ENCODE results near the gene CRACR2A. TPM values are rescaled to one million over a fixed set of nuclear protein-coding genes. Genes with fewer than 3 reads are reported as not detected.

The CRACR2A gene
- polyA plus RNA-seq, 3 donors, result 2.8 to 10.7 (median 5.8) TPM

DNA sequence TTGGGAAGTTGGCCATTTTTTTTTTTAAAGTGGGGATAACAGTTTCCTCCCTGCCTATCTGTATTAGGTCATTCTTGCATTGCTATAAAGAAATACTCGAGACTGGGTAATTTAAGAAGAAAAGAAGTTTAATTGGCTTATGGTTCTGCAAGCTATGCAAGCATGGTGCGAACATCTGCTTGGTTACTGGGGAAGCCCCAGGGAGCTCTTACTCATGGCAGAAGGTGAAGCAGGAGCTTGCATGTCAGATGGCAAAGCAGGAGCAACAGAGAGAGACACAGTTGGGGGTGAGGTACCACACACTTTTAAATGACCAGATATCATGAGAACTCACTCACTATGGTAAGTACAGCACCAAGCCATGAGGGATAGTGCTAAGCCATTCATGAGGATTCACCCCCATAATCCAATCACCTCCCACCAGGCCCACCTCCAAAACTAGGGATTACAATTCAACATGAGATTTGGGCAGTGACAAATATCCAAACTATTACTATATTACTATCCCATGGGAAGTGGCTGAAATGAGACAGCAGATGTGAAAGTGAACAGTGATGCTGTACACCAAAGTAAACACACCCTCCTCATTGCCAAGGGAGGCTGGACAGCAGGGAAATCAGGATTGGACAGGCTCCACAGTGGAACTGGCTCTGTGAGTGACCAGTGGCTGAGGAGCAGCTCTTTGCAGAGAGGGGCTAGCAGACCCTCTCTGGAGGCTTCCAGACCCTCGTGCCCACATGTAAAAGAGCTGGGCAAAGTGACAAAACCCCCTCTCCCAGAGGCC lies 40.5 kb downstream of the CRACR2A start:
- Histone ChIP-seq H4K20me1 (ENCODE audit: insufficient read depth, low read length) (no peaks in the 10 kb centered on the region), H3K9me3 (replicated peaks in 1 of 2; ENCODE audit: control insufficient read depth in 1 of 2, insufficient read depth in 1 of 2, low read length in 2 of 2) (no peaks in the 10 kb centered on the region), H3K79me2 (ENCODE audit: insufficient read depth, low read length) (no peaks in the 10 kb centered on the region), H3K27ac (ENCODE audit: low read depth in 1 of 2, low read length in 2 of 2) (no peak overlapping the region), H3K4me3 (replicated peaks in 1 of 3; ENCODE audit: low read depth in 2 of 3, low read length in 3 of 3) (no peak overlapping the region), H3K36me3 (replicated peaks in 1 of 2; ENCODE audit: control insufficient read depth in 1 of 2, insufficient read depth in 2 of 2, low read length in 2 of 2) (peaks cover 2 to 27% of the 10 kb centered on the region in 2 donors), H2AFZ (ENCODE audit: insufficient read depth, low read depth, low read length, poor library complexity, severe bottlenecking) (no peak overlapping the region), H3K4me1 (ENCODE audit: control insufficient read depth in 1 of 2, insufficient read depth in 2 of 2, low read length in 2 of 2) (peaks cover 5 to 9% of the 10 kb centered on the region in 2 donors), H3K9ac (ENCODE audit: insufficient read depth, low read length, poor library complexity, severe bottlenecking) (no peak overlapping the region), H3K27me3 (ENCODE audit: control insufficient read depth in 2 of 2, insufficient read depth in 2 of 2, low read length in 2 of 2) (no peaks in the 10 kb centered on the region), H3K4me2 (replicated peaks; ENCODE audit: extremely low read depth, low read length, poor library complexity, severe bottlenecking) (no peak overlapping the region)
- H3K4me3 Mint-ChIP-seq, result no peak overlapping the region
- 90% methylated on average over 2 of the region's 3 CpGs for WGBS (ENCODE audit: insufficient coverage)
- H3K9me3 Mint-ChIP-seq, result no peaks in the 10 kb centered on the region
- no peak for TF ChIP-seq CTCF (IDR thresholded peaks at IDR 0.05)
- intact Hi-C loops (cut with micrococcal nuclease), result no loop called here
- H3K36me3 Mint-ChIP-seq, result peaks cover 41 to 48% of the 10 kb centered on the region in 2 donors
- H3K27ac Mint-ChIP-seq, result peak overlapping the region in 1 of 7 donors; percentile 26
- DNase-seq, result no peak
- peaks cover 18% of the 10 kb centered on the region for H3K4me1 Mint-ChIP-seq
- no peaks in the 10 kb centered on the region for H3K27me3 Mint-ChIP-seq (ENCODE audit: low read depth in 3 of 3)

DNA sequence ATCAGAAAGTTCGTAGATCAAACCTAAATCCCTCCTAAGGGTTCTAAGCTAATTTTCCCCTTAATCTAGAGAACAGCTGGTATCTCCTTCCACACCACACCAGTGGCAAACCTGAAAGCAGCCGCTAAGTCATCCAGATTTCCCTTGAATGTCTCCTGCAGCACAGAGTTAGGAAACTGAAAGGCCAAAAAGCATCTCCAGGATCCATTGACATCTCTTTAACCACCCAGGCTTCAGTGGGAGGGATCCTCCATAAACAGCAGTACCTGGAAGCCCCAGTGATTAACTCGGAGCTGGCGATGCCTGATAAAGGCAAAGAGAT lies 47.6 kb downstream of the CRACR2A start:
- Histone ChIP-seq H4K20me1 (ENCODE audit: insufficient read depth, low read length) (no peaks in the 10 kb centered on the region), H3K27me3 (ENCODE audit: control insufficient read depth in 2 of 2, insufficient read depth in 2 of 2, low read length in 2 of 2) (no peaks in the 10 kb centered on the region), H3K4me3 (replicated peaks in 1 of 3; ENCODE audit: low read depth in 2 of 3, low read length in 3 of 3) (peak overlapping the region in 1 of 3 experiments; percentile 60), H2AFZ (ENCODE audit: insufficient read depth, low read depth, low read length, poor library complexity, severe bottlenecking) (peak overlapping the region; percentile 90), H3K27ac (ENCODE audit: low read depth in 1 of 2, low read length in 2 of 2) (peak overlapping the region in 1 of 2 donors; percentile 98), H3K79me2 (ENCODE audit: insufficient read depth, low read length) (peaks cover 3% of the 10 kb centered on the region), H3K36me3 (replicated peaks in 1 of 2; ENCODE audit: control insufficient read depth in 1 of 2, insufficient read depth in 2 of 2, low read length in 2 of 2) (no peaks in the 10 kb centered on the region), H3K9ac (ENCODE audit: insufficient read depth, low read length, poor library complexity, severe bottlenecking) (peak overlapping the region; percentile 74), H3K4me2 (replicated peaks; ENCODE audit: extremely low read depth, low read length, poor library complexity, severe bottlenecking) (peak overlapping the region; percentile 75), H3K4me1 (ENCODE audit: control insufficient read depth in 1 of 2, insufficient read depth in 2 of 2, low read length in 2 of 2) (peaks cover 15 to 18% of the 10 kb centered on the region in 2 donors), H3K9me3 (replicated peaks in 1 of 2; ENCODE audit: control insufficient read depth in 1 of 2, insufficient read depth in 1 of 2, low read length in 2 of 2) (no peaks in the 10 kb centered on the region)
- Mint-ChIP-seq H3K36me3 (peaks cover 9 to 18% of the 10 kb centered on the region in 2 donors), H3K27me3 (ENCODE audit: low read depth in 3 of 3) (no peaks in the 10 kb centered on the region), H3K27ac (peak overlapping the region in 5 of 7 donors; percentile 92 to 98 (median 93)), H3K9me3 (peaks cover 0 to 8% (median 5%) of the 10 kb centered on the region in 7 donors), H3K4me1 (peaks cover 32% of the 10 kb centered on the region), H3K4me3 (no peak overlapping the region)
- intact Hi-C loops (cut with micrococcal nuclease), result no loop called here
- WGBS (ENCODE audit: insufficient coverage), result 100% methylated on average over 4 of the region's 4 CpGs
- TF ChIP-seq CTCF (IDR thresholded peaks at IDR 0.05), result no peak
- DNase-seq, result no peak

All from CD14-positive monocyte (primary cell).